SK-N-SH treated with all-trans-retinoic acid at 6 μM for 48 hours (cell line): Measurements from ENCODE around the gene CPNE7.

Source experiments
- ATAC-seq: fragments of 200-7000 bp; cut with Tn5 transposase; 3 replicates; pipeline ENCODE4 v1.9.1; 2020; ENCODE audit warnings: mild to moderate bottlenecking, moderate library complexity
- ARNTL ChIP-seq: fragments of 450-650 bp; formaldehyde crosslinking; IDR thresholded peaks from 2 replicates; pipeline ENCODE4 v1.5.0; 2020; ENCODE audit warnings: low read depth, mild to moderate bottlenecking, moderate library complexity, borderline replicate concordance
- BACH2 ChIP-seq: fragments of 250-450 bp; sonication (Bioruptor Pico); IDR thresholded peaks from 2 replicates; pipeline ENCODE4 v1.9.0; 2021; ENCODE audit warnings: mild to moderate bottlenecking, borderline replicate concordance
- CREB5 ChIP-seq: fragments of 250-450 bp; sonication (Bioruptor Pico); IDR thresholded peaks from 2 replicates; pipeline ENCODE4 v1.5.1; 2020; ENCODE audit warnings: low read depth, mild to moderate bottlenecking, moderate library complexity
- CSDC2 ChIP-seq: fragments of 250-450 bp; sonication (Bioruptor Pico); IDR thresholded peaks from 2 replicates; pipeline ENCODE4 v1.5.0; 2020; ENCODE audit warnings: mild to moderate bottlenecking, moderate library complexity
- CSRNP3 ChIP-seq: fragments of 250-450 bp; sonication (Bioruptor Pico); IDR thresholded peaks from 2 replicates; pipeline ENCODE4 v1.5.1; 2021; ENCODE audit warnings: mild to moderate bottlenecking, moderate library complexity
- ESRRG ChIP-seq: fragments of 250-450 bp; sonication (Bioruptor Pico); IDR thresholded peaks from 2 replicates; pipeline ENCODE4 v1.6.1; 2021; ENCODE audit warnings: mild to moderate bottlenecking
- GLIS3 ChIP-seq: fragments of 250-450 bp; sonication (Bioruptor Pico); IDR thresholded peaks from 2 replicates; pipeline ENCODE4 v1.5.0; 2020; ENCODE audit warnings: mild to moderate bottlenecking, moderate library complexity
- ISL1 ChIP-seq: fragments of 250-450 bp; sonication (Bioruptor Pico); IDR thresholded peaks from 2 replicates; pipeline ENCODE4 v2.1.2; 2022; ENCODE audit warnings: mild to moderate bottlenecking, moderate library complexity
- OSR1 ChIP-seq: fragments of 250-450 bp; sonication (Bioruptor Pico); IDR thresholded peaks from 2 replicates; pipeline ENCODE4 v1.8.0; 2022; ENCODE audit warnings: moderate library complexity, mild to moderate bottlenecking, inconsistent platforms
- PATZ1 ChIP-seq: fragments of 250-450 bp; sonication (Bioruptor Pico); IDR thresholded peaks from 2 replicates; pipeline ENCODE4 v1.8.0; 2020; ENCODE audit warnings: mild to moderate bottlenecking, moderate library complexity, borderline replicate concordance
- POU6F1 ChIP-seq: fragments of 250-450 bp; sonication (Bioruptor Pico); IDR thresholded peaks from 2 replicates; pipeline ENCODE4 v1.8.0; 2021; ENCODE audit warnings: low read depth, mild to moderate bottlenecking, moderate library complexity, borderline replicate concordance
- PPARA ChIP-seq: fragments of 250-450 bp; sonication (Bioruptor Pico); IDR thresholded peaks from 2 replicates; pipeline ENCODE4 v1.5.0; 2020; ENCODE audit warnings: mild to moderate bottlenecking, borderline replicate concordance
- RARB ChIP-seq: fragments of 250-450 bp; sonication (Bioruptor Pico); IDR thresholded peaks from 2 replicates; pipeline ENCODE4 v1.8.0; 2021; ENCODE audit warnings: mild to moderate bottlenecking, moderate library complexity
- SNAI2 ChIP-seq: fragments of 250-450 bp; sonication (Bioruptor Pico); IDR thresholded peaks from 2 replicates; pipeline ENCODE4 v1.5.0; 2020; ENCODE audit warnings: mild to moderate bottlenecking, moderate library complexity
- TCF4 ChIP-seq: fragments of 250-450 bp; sonication (Bioruptor Pico); IDR thresholded peaks from 2 replicates; pipeline ENCODE4 v1.8.0; 2021; ENCODE audit warnings: mild to moderate bottlenecking, moderate library complexity, borderline replicate concordance
- TOX ChIP-seq: fragments of 250-450 bp; sonication (Bioruptor Pico); IDR thresholded peaks from 2 replicates; pipeline ENCODE4 v1.8.0; 2021; ENCODE audit warnings: mild to moderate bottlenecking, moderate library complexity, borderline replicate concordance
- TSHZ2 ChIP-seq: fragments of 250-450 bp; sonication (Bioruptor Pico); IDR thresholded peaks from 2 replicates; pipeline ENCODE4 v1.5.0; 2020; ENCODE audit warnings: mild to moderate bottlenecking, moderate library complexity
- ZFP3 ChIP-seq: fragments of 250-450 bp; sonication (Bioruptor Pico); IDR thresholded peaks from 2 replicates; pipeline ENCODE4 v1.5.0; 2020; ENCODE audit warnings: mild to moderate bottlenecking, moderate library complexity
- ZFP30 ChIP-seq: fragments of 450-650 bp; formaldehyde crosslinking; IDR thresholded peaks from 2 replicates; pipeline ENCODE4 v1.5.0; 2022; ENCODE audit warnings: mild to moderate bottlenecking, moderate library complexity
- ZNF565 ChIP-seq: fragments of 450-650 bp; formaldehyde crosslinking; conservative IDR thresholded peaks from 2 replicates; pipeline ENCODE4 v1.5.0; 2020; ENCODE audit warnings: low read depth, mild to moderate bottlenecking, moderate library complexity
- ZNF8 ChIP-seq: fragments of 450-650 bp; formaldehyde crosslinking; IDR thresholded peaks from 2 replicates; pipeline ENCODE4 v1.5.0; 2020; ENCODE audit warnings: mild to moderate bottlenecking, moderate library complexity

CPNE7 gene

GRCh38 chr16:89561884-89562599 lies 13.5 kb upstream of the CPNE7 start:
- no peak for ATAC-seq
- no peak for TF ChIP-seq ISL1 (CRISPR knock-in tag)
- TF ChIP-seq TOX (CRISPR knock-in tag) = no peak
- TF ChIP-seq PPARA (CRISPR knock-in tag) = no peak
- TF ChIP-seq OSR1 = no peak
- no peak for TF ChIP-seq CSRNP3 (CRISPR knock-in tag)
- TF ChIP-seq ESRRG (CRISPR knock-in tag) = no peak
- no peak for TF ChIP-seq ZFP30
- no peak for TF ChIP-seq BACH2 (CRISPR knock-in tag)
- no peak for TF ChIP-seq ZNF8 (CRISPR knock-in tag)
- no peak for TF ChIP-seq ARNTL
- no peak for TF ChIP-seq TSHZ2 (CRISPR knock-in tag)
- TF ChIP-seq CSDC2 (CRISPR knock-in tag) = no peak
- TF ChIP-seq POU6F1 (CRISPR knock-in tag) = no peak
- TF ChIP-seq GLIS3 = no peak
- no peak for TF ChIP-seq PATZ1 (CRISPR knock-in tag)
- no peak for TF ChIP-seq CREB5 (CRISPR knock-in tag)
- TF ChIP-seq TCF4 = no peak
- no peak for TF ChIP-seq ZNF565
- TF ChIP-seq SNAI2 (CRISPR knock-in tag) = no peak
- no peak for TF ChIP-seq ZFP3 (CRISPR knock-in tag)

GRCh38 chr16:89562939-89563338 lies 12.6 kb upstream of the CPNE7 start:
- no peak for TF ChIP-seq TCF4
- no peak for TF ChIP-seq ESRRG (CRISPR knock-in tag)
- TF ChIP-seq, all 23 proteins: peak for 0
- no peak for ATAC-seq

GRCh38 chr16:89563639-89564392 lies 11.7 kb upstream of the CPNE7 start:
- no peak for ATAC-seq

More at GRCh38 chr16:89563639-89564392, 11.7 kb upstream of the CPNE7 start:
- TF ChIP-seq SNAI2 (CRISPR knock-in tag) (no peak), CSDC2 (CRISPR knock-in tag) (no peak), PATZ1 (CRISPR knock-in tag) (no peak), ZNF565 (no peak), RARB (no peak), TOX (CRISPR knock-in tag) (no peak), ESRRG (CRISPR knock-in tag) (no peak)
